H1 (cell line): ENCODE data around the gene COG4. TPM values are rescaled to one million over a fixed set of nuclear protein-coding genes. Genes with fewer than 3 reads are reported as not detected.

Experiments
- CTCF ChIA-PET: fragments of 300-600 bp; sonication (Branson Sonifier 250); formaldehyde crosslinking; loops from one replicate; lab custom pipeline; 2021; ENCODE audit not compliant: partially characterized antibody; lab: Charles Lee
- POLR2A ChIA-PET: fragments of 300-600 bp; sonication (Branson Sonifier 250); formaldehyde crosslinking; loops from one replicate; lab custom pipeline; 2021; ENCODE audit warnings: inconsistent platforms; ENCODE audit not compliant: partially characterized antibody; lab: Charles Lee
- DNase-seq, 2 experiments: peaks; one replicate each; pipeline versions ENCODE4 v3.0.0 to v3.0.0-alpha.2; 2010 to 2022; ENCODE audit warnings: low spot score in 2 of 2, low read depth in 1 of 2, mixed read lengths in 1 of 2
- FAIRE-seq: peaks from 2 replicates; lab custom pipeline; 2011; peaks lifted over from hg19 to GRCh38; lab: Jason Lieb, UNC
- H2AFZ ChIP-seq: 2 replicates; pipeline ENCODE4 v1.8.1; 2012; ENCODE audit warnings: low read length, inconsistent platforms
- H2AK5ac ChIP-seq: 2 replicates; pipeline ENCODE4 v1.6.1; 2013; ENCODE audit warnings: low read depth, low read length
- H2BK120ac ChIP-seq: replicated peaks from 2 replicates; pipeline ENCODE3; 2013; ENCODE audit warnings: low read depth, low read length, inconsistent platforms
- H2BK12ac ChIP-seq: 2 replicates; pipeline ENCODE4 v1.6.1; 2013; ENCODE audit warnings: low read depth, low read length
- H2BK15ac ChIP-seq: 2 replicates; pipeline ENCODE4 v1.6.1; 2013; ENCODE audit warnings: low read length
- H2BK20ac ChIP-seq: 2 replicates; pipeline ENCODE4 v1.6.1; 2013; ENCODE audit warnings: low read length
- H2BK5ac ChIP-seq: 2 replicates; pipeline ENCODE4 v1.6.1; 2013; ENCODE audit warnings: low read depth, low read length
- H3K14ac ChIP-seq: 2 replicates; pipeline ENCODE4 v1.6.1; 2013; ENCODE audit warnings: inconsistent platforms; ENCODE audit not compliant: insufficient read length
- H3K18ac ChIP-seq: 2 replicates; pipeline ENCODE4 v1.6.1; 2013; ENCODE audit warnings: low read length; ENCODE audit errors: extremely low read depth
- H3K23ac ChIP-seq: 2 replicates; pipeline ENCODE4 v1.6.1; 2013; ENCODE audit warnings: inconsistent platforms; ENCODE audit not compliant: insufficient read length
- H3K23me2 ChIP-seq: 2 replicates; pipeline ENCODE4 v1.6.1; 2013; ENCODE audit warnings: low read depth, low read length
- H3K27ac ChIP-seq: 2 replicates; pipeline ENCODE4 v1.6.1; 2011; ENCODE audit warnings: low read depth, low read length, inconsistent platforms
- H3K27me3 ChIP-seq, 4 experiments: replicated peaks in 1 of 4; 1 replicate in 1 of 4; 2 replicates in 3 of 4; pipeline versions ENCODE4 v1.6.1 to v1.8.1; 2011 to 2013; ENCODE audit warnings: low read length in 3 of 4, mild to moderate bottlenecking in 3 of 4, inconsistent platforms in 2 of 4, mixed read lengths in 2 of 4, moderate library complexity in 1 of 4; ENCODE audit not compliant: control insufficient read depth in 3 of 4, insufficient read depth in 3 of 4; ENCODE audit errors: extremely low read depth in 1 of 4
- H3K36me3 ChIP-seq, 4 experiments: 2 replicates each; pipeline versions ENCODE4 v1.6.1 to v1.8.1; 2011 to 2013; ENCODE audit warnings: mild to moderate bottlenecking in 4 of 4, low read length in 3 of 4, moderate library complexity in 2 of 4, control low read depth in 1 of 4, inconsistent platforms in 1 of 4; ENCODE audit not compliant: insufficient read depth in 4 of 4, control insufficient read depth in 2 of 4
- H3K4ac ChIP-seq: replicated peaks from 2 replicates; pipeline ENCODE3; 2013; ENCODE audit warnings: low read length, low read depth, mixed read lengths, inconsistent platforms; ENCODE audit not compliant: insufficient read length
- H3K4me1 ChIP-seq, 4 experiments: replicated peaks in 1 of 4; 1 replicate in 1 of 4; 2 replicates in 3 of 4; pipeline versions ENCODE4 v1.6.1 to v1.8.1; 2011 to 2013; ENCODE audit warnings: low read length in 3 of 4, inconsistent platforms in 2 of 4, mixed read lengths in 1 of 4; ENCODE audit not compliant: insufficient read depth in 4 of 4, control insufficient read depth in 3 of 4
- H3K4me2 ChIP-seq, 2 experiments: 2 replicates each; pipeline versions ENCODE4 v1.6.1 to v1.8.1; 2011 to 2013; ENCODE audit warnings: low read depth in 2 of 2, low read length in 2 of 2, control low read depth in 1 of 2, inconsistent platforms in 1 of 2, mild to moderate bottlenecking in 1 of 2; ENCODE audit not compliant: insufficient read depth in 1 of 2
- H3K4me3 ChIP-seq, 4 experiments: fragments of 200-600, 300-600 bp in 1 of 4; sonication (generic), shearing (Covaris generic), sonication (Bioruptor Twin) in 1 of 4; 2 replicates each; pipeline versions ENCODE4 v1.5.1 to v1.8.1; 2011 to 2016; ENCODE audit warnings: low read length in 4 of 4, low read depth in 3 of 4, control low read depth in 2 of 4, inconsistent platforms in 2 of 4, mild to moderate bottlenecking in 2 of 4, mixed read lengths in 1 of 4, moderate library complexity in 1 of 4; ENCODE audit not compliant: insufficient read depth in 2 of 4; ENCODE audit errors: extremely low read depth in 1 of 4
- H3K56ac ChIP-seq: replicated peaks from 2 replicates; pipeline ENCODE3; 2013; ENCODE audit warnings: low read depth, mild to moderate bottlenecking, mixed read lengths, low read length, inconsistent platforms; ENCODE audit not compliant: insufficient read length
- H3K79me1 ChIP-seq: 2 replicates; pipeline ENCODE4 v1.6.1; 2013; ENCODE audit warnings: low read depth, low read length, control low read depth
- H3K79me2 ChIP-seq, 2 experiments: 2 replicates each; pipeline versions ENCODE4 v1.6.1 to v1.8.1; 2012 to 2013; ENCODE audit warnings: low read length in 2 of 2, mild to moderate bottlenecking in 2 of 2, inconsistent platforms in 1 of 2; ENCODE audit not compliant: insufficient read depth in 2 of 2, control insufficient read depth in 1 of 2
- H3K9ac ChIP-seq, 4 experiments: replicated peaks in 1 of 4; 1 replicate in 1 of 4; 2 replicates in 3 of 4; pipeline versions ENCODE4 v1.6.1 to v1.8.1; 2011 to 2013; ENCODE audit warnings: low read depth in 3 of 4, low read length in 3 of 4, control low read depth in 2 of 4, mild to moderate bottlenecking in 2 of 4, moderate library complexity in 2 of 4, inconsistent platforms in 1 of 4; ENCODE audit errors: extremely low read depth in 1 of 4
- H3K9me3 ChIP-seq, 2 experiments: 2 replicates each; pipeline versions ENCODE4 v1.6.1 to v1.8.1; 2012 to 2013; ENCODE audit warnings: mild to moderate bottlenecking in 2 of 2, moderate library complexity in 2 of 2, control low read depth in 1 of 2, inconsistent platforms in 1 of 2, low read depth in 1 of 2, low read length in 1 of 2, mixed read lengths in 1 of 2; ENCODE audit not compliant: insufficient read depth in 2 of 2
- H4K20me1 ChIP-seq, 2 experiments: replicated peaks in 1 of 2; 2 replicates each; pipeline versions ENCODE3 to v1.8.1; 2011 to 2013; ENCODE audit warnings: inconsistent platforms in 2 of 2, low read length in 2 of 2, mild to moderate bottlenecking in 1 of 2; ENCODE audit not compliant: insufficient read depth in 2 of 2, control insufficient read depth in 1 of 2
- H4K5ac ChIP-seq: 2 replicates; pipeline ENCODE4 v1.6.1; 2013; ENCODE audit warnings: low read length, low read depth, mixed read lengths, inconsistent platforms; ENCODE audit not compliant: insufficient read length
- H4K8ac ChIP-seq: 2 replicates; pipeline ENCODE4 v1.8.0; 2013; ENCODE audit warnings: mild to moderate bottlenecking, moderate library complexity, low read length, inconsistent platforms; ENCODE audit not compliant: insufficient read depth; ENCODE audit errors: extremely low read depth
- H4K91ac ChIP-seq: replicated peaks from 2 replicates; pipeline ENCODE3; 2013; ENCODE audit warnings: low read length, mixed read lengths, inconsistent platforms; ENCODE audit not compliant: insufficient read length
- BACH1 ChIP-seq: IDR thresholded peaks from 2 replicates; pipeline ENCODE4 v1.6.1; 2012; ENCODE audit warnings: low read length, improper control_type of control experiment
- CBX5 ChIP-seq: fragments of 300-800, 300-1000 bp; sonication (generic); IDR thresholded peaks from 2 replicates; pipeline ENCODE4 v1.7.1; 2016; ENCODE audit warnings: antibody characterized with exemption, low read length, low read depth
- CREB1 ChIP-seq: IDR thresholded peaks from 2 replicates; pipeline ENCODE4 v1.6.1; 2012; ENCODE audit warnings: inconsistent platforms
- CTCF ChIP-seq, 3 experiments: IDR thresholded peaks; 1 replicate in 2 of 3; 2 replicates in 1 of 3; pipeline versions ENCODE4 v1.5.1 to v1.6.1; 2011; ENCODE audit warnings: low read length in 3 of 3, mild to moderate bottlenecking in 3 of 3, inconsistent platforms in 2 of 3, low read depth in 1 of 3, moderate library complexity in 1 of 3; ENCODE audit not compliant: insufficient read depth in 1 of 3; ENCODE audit errors: control extremely low read depth in 1 of 3
- FOSL1 ChIP-seq: IDR thresholded peaks from 2 replicates; pipeline ENCODE4 v1.6.1; 2011; ENCODE audit warnings: mild to moderate bottlenecking, low read depth, low read length, moderate library complexity; ENCODE audit not compliant: insufficient read depth
- HDAC2 ChIP-seq, 2 experiments: fragments of 300-600 bp in 1 of 2; sonication (generic) in 1 of 2; IDR thresholded peaks; 2 replicates each; pipeline ENCODE4 v1.6.1; 2011 to 2012; ENCODE audit warnings: low read depth in 2 of 2, low read length in 2 of 2, mild to moderate bottlenecking in 2 of 2, moderate library complexity in 2 of 2, borderline replicate concordance in 1 of 2, inconsistent platforms in 1 of 2
- JUND ChIP-seq: IDR thresholded peaks from 2 replicates; pipeline ENCODE4 v1.6.1; 2011; ENCODE audit warnings: mild to moderate bottlenecking, improper control_type of control experiment, low read length
- NANOG ChIP-seq: IDR thresholded peaks from 2 replicates; pipeline ENCODE4 v1.6.1; 2011; ENCODE audit warnings: low read length, low read depth, mild to moderate bottlenecking, inconsistent platforms; ENCODE audit not compliant: insufficient read depth, poor library complexity, severe bottlenecking
- SIN3A ChIP-seq, 2 experiments: IDR thresholded peaks in 1 of 2; conservative IDR thresholded peaks in 1 of 2; 2 replicates each; pipeline ENCODE4 v1.6.1; 2011 to 2012; ENCODE audit warnings: low read length in 2 of 2, improper control_type of control experiment in 1 of 2, low read depth in 1 of 2, mild to moderate bottlenecking in 1 of 2
- SIRT6 ChIP-seq: IDR thresholded peaks from one replicate; pipeline ENCODE4 v1.7.1; 2012; ENCODE audit warnings: low read length, inconsistent platforms
- SIX5 ChIP-seq: IDR thresholded peaks from 2 replicates; pipeline ENCODE4 v1.6.1; 2011; ENCODE audit warnings: mild to moderate bottlenecking, low read depth, low read length
- SP1 ChIP-seq: IDR thresholded peaks from 2 replicates; pipeline ENCODE4 v1.6.1; 2011; ENCODE audit warnings: low read depth, low read length
- WGBS, 2 experiments: shearing (Covaris generic) in 1 of 2; methylation state at CpG; one replicate each; pipeline versions ENCODE4 v1.1.6 to v1.1.7; 2013 to 2015; ENCODE audit warnings: low lambda C conversion rate in 2 of 2, mixed read lengths in 2 of 2, inconsistent platforms in 1 of 2, low coverage in 1 of 2, missing lambda C conversion rate in 1 of 2; ENCODE audit not compliant: insufficient replicate concordance in 2 of 2, insufficient coverage in 1 of 2, insufficient read length in 1 of 2; ENCODE audit errors: extremely low coverage in 1 of 2, missing lambda C conversion rate in 1 of 2; 5-methylcytosine and 5-hydroxymethylcytosine counted together
- polyA plus RNA-seq, 7 experiments: library from polyadenylated mRNA; depleted of rRNA in 3 of 7; stranded (reverse) in 5 of 7; unstranded in 2 of 7; fragments of >200 nt in 5 of 7; fragments of 200-250 nt in 2 of 7; gene quantifications; 1 replicate in 5 of 7; 2 replicates in 1 of 7; 4 replicates in 1 of 7; pipeline versions ENCODE4 v1.2.1 to v1.2.3, GENCODE V29; 2011 to 2013; ENCODE audit warnings: missing spikeins in 2 of 7, mixed read lengths in 2 of 7
- total RNA-seq: library from RNA; stranded (reverse); fragmentation: NEBNext Ultra II Directional; extraction: Animal tissue kit (Norgen Biotek cat#: 25700); gene quantifications from 2 replicates; pipeline ENCODE4 v1.2.1, GENCODE V29; 2021

COG4 gene
- total and polyA plus RNA-seq, 2 of the 8 experiments (the other 6 are each of a cell fraction or from before 2014, with no cell fraction given) = 46.1 to 50.2 TPM

GRCh38 chr16:70569752-70570151, 46.4 kb upstream of the COG4 start:
- 95% methylated on average over 6 of the region's 6 CpGs; no CpG with 5 or more reads in 1 of the 2 experiments for WGBS, 2 experiments
- FAIRE-seq = no peak
- CTCF ChIA-PET = interaction anchor here (1.5 to 5.5 kb wide), 3 partner anchors 11 to 110 kb away, joined by 4 to 35 read pairs (median 10); no protein-coding TSS in a partner anchor
- TF ChIP-seq BACH1 (no peak), NANOG (no peak), SP1 (no peak), JUND (no peak), SIN3A (conservative IDR thresholded peaks at IDR 0.05 in 1 of 2, IDR thresholded peaks at IDR 0.05 in 1 of 2; ENCODE audit: low read depth in 1 of 2, low read length in 2 of 2) (no peak), FOSL1 (no peak), HDAC2 (IDR thresholded peaks at IDR 0.05; ENCODE audit: borderline replicate concordance in 1 of 2, low read depth in 2 of 2, low read length in 2 of 2) (no peak), SIX5 (no peak), CREB1 (no peak), CTCF (IDR thresholded peaks at IDR 0.05; ENCODE audit: control extremely low read depth in 1 of 3, insufficient read depth in 1 of 3, low read depth in 1 of 3, low read length in 3 of 3) (no peak), CBX5 (no peak), SIRT6 (no peak)

More at GRCh38 chr16:70569752-70570151, 46.4 kb upstream of the COG4 start:
- H3K79me2 ChIP-seq = no peaks in the 10 kb centered on the region
- POLR2A ChIA-PET = interaction anchor here (1.5 to 27.1 kb wide), 5 partner anchors 13 to 83 kb away, joined by 3 to 525 read pairs (median 10); partner anchors contain the start of gene COG4
- no peak overlapping the region for H3K4ac ChIP-seq
- H3K4me1 ChIP-seq = no peaks in the 10 kb centered on the region
- no peak for DNase-seq
- no peak overlapping the region for H4K5ac ChIP-seq
- H3K9ac ChIP-seq = no peak overlapping the region
- H3K27ac ChIP-seq = no peak overlapping the region
- no peak overlapping the region for H3K4me2 ChIP-seq
- no peaks in the 10 kb centered on the region for H3K27me3 ChIP-seq
- no peak overlapping the region for H3K56ac ChIP-seq
- no peak overlapping the region for H4K91ac ChIP-seq
- no peak overlapping the region for H3K14ac ChIP-seq
- no peak overlapping the region for H2BK20ac ChIP-seq
- H3K9me3 ChIP-seq = no peaks in the 10 kb centered on the region
- H3K23ac ChIP-seq = no peak overlapping the region
- H2BK12ac ChIP-seq = no peak overlapping the region
- H2BK15ac ChIP-seq = no peak overlapping the region
- no peaks in the 10 kb centered on the region for H3K23me2 ChIP-seq
- no peak overlapping the region for H2AFZ ChIP-seq
- H2BK5ac ChIP-seq = no peak overlapping the region
- no peak overlapping the region for H2AK5ac ChIP-seq
- H3K4me3 ChIP-seq = no peak overlapping the region
- peaks cover 73 to 97% (median 93%) of the 10 kb centered on the region in 4 experiments for H3K36me3 ChIP-seq
- H4K8ac ChIP-seq = no peak overlapping the region
- peaks cover 7% of the 10 kb centered on the region; the same call in 1 of the 2 replicates for H3K79me1 ChIP-seq
- H4K20me1 ChIP-seq = peaks cover 15 to 18% of the 10 kb centered on the region in 2 experiments
- H3K18ac ChIP-seq = no peak overlapping the region
- H2BK120ac ChIP-seq = no peak overlapping the region
